GM21619 (cell line): ENCODE data around the gene AK5.
"Not testable (repeated sequence)": the region's sequence is repeated elsewhere in the genome, so short reads cannot be mapped to it uniquely, and the experiment has no call there.

ENCODE experiments used
- ATAC-seq: cut with Tn5 transposase; IDR thresholded peaks from one replicate; pipeline ENCODE4 v1.9.1; 2021; ENCODE audit not compliant: unreplicated experiment

AK5 gene

DNA sequence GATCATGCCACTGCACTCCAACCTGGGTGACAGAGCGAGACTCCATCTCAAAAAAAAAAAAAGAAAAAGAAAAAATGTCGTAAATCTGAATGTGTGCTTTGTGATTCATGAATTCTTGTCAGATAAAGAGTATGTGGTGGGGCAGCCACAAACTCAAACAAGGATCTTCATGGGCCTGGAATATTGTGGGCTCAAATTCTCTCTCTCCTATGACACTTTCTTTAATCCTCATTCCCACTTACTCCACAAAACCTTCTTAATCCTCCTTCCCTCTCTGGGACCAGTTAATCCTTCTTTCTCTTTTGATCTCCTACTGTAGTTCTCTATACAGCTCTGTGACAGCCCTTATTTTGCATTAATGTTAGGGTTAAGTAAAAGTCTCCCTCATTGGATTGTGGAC lies 112.3 kb downstream of the AK5 start:
- no peak for ATAC-seq

DNA sequence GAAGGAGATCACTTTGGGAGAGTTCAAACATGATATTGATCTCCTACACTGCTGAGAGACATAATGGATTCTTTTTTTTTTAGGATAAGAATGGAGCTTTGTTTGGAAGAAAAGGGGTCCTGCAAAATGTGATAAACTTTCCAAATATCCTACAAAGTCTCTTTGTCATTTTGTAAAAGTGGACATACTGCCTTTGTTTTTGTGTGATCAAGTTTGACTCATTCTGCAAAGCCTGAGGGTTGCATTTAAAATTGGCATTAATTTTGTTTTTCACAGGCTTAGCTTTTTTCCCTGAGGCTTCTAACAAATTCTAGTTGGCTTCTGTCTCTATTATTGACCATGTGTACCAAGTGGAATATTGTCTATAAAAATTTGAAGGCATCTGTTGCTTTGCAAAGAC lies 113.2 kb downstream of the AK5 start:
- no peak for ATAC-seq

DNA sequence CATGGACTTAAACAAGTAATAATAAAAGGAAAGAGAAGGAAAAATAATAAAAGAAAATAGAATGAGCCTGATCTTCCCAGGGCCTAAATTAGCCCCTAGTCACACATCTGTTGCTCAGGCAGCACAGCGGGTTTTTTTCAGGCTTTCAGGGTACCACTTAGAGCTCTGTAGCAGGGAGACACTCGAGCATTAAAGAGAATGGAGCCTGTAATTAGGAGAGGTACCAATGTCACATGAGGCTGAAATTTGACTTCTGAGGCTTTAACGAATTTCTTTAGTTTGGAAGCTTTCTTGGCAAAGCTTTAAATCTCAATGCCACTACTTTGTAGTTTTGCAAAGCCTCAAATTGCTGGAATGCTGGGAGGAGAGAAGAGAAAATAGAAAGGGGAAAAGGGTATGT lies 116.3 kb downstream of the AK5 start:
- no peak for ATAC-seq

DNA sequence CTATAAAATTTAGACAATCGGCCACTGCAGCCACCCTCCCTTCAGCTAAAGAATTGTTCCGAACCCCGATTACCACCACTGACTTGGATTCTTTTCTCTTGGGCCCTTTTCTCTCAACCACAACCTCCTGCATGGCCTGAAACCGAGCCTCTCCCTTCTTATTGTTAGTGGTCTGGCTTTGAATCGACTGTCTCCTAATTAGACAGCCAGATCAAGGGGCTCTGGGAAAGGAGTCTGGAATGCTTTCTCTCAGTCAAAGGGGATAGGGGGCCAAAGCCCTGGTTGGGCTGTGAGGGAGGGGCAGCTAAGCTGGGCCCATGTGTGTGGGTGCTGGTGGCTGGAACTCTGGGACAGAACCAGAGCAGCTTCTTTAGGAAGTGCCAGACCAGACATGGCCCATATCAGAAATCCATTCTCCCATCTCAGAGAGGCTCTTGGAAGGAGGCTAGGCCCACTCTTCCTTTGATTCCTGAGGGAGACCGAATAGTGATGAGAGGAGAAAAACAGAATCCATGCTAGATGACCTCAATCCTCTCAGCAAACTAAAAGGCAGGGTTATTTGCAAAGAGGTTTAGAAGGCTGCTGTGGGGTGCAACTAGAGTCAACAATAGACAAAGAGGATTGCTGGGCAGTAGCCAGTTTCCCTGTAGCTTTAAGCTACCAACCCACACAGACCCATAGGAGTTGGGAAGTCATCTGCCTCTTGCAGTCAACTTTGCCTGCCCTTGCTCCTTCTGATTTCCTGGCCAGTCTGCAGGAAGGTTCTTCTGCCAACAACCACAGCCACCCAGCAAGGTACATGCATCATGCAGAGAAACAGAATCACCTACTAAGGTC lies 117.6 kb downstream of the AK5 start:
- no peak for ATAC-seq

DNA sequence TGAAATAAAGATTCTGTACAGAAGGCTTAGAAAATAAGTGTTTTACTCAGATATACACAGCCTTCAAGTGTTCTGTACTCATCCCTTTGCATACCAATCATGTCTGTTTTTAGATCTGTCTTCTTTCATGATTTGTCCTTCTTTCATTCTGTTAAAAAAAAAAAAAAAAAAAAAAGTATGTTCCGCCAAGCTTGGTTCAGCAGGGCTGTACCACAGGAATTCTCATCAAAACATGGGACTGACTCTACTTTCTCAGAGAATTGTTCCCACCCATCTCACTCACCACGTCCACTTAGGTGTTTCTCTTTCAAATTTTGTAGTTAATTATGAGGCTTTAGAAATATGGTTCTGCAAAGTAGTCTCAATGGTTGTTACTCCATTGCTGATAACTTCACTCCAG lies 119.0 kb downstream of the AK5 start:
- no peak for ATAC-seq

DNA sequence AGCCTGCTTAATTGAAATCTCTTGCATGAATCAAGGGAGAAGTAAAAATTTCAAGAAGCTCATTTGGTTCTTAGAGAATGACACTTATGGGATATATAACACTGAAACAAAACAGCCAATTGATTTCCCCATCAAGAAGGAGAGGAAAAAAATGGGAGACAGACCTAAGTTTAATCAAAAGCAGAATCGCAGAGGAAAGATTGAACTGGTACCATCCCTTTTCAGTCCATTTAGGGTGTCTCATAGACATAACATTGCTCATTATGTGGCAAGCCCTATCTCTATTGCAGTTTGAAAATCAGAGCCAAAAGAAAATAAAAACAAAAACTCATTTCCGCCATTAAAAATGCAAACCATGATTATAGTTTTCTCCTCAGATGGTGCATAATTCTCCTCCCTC lies 119.6 kb downstream of the AK5 start:
- no peak for ATAC-seq

DNA sequence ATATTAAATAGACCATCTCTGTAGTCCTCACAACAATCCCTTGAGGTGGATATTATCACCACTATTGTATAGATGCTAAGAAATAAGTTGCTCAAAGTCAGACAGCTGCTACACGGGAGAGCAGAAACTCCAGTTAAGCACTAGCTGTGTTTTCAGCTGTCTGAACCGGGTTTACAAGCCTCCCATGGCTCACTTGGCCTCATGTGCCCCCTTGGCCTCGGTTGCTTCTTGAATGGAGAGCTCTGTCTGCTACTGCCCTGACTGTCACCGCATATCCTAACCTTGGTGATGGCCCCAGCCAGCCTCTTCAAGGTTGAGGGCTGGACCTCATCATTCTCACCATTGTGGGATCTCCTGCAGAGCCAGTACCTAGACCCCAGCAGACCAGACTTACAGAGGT lies 123.4 kb downstream of the AK5 start:
- no peak for ATAC-seq

DNA sequence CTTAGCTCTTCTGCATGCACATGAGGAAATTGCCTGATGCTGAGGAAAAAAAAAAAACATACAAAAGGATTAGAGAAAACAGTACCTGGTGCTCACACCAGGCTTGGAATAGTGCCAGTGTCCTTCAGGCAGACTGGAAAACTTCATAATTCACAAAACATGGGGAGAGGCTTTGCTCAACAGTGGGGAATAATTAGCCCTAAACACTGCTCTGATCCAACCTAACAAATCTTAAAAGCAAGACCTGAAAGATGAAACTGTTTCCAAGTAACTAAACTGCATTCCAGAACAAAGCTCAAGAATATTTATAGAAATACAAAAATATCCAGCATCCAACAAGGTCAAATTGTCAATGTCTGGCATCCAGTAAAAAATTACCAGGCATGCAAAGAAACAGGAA lies 124.8 kb downstream of the AK5 start:
- no peak for ATAC-seq

DNA sequence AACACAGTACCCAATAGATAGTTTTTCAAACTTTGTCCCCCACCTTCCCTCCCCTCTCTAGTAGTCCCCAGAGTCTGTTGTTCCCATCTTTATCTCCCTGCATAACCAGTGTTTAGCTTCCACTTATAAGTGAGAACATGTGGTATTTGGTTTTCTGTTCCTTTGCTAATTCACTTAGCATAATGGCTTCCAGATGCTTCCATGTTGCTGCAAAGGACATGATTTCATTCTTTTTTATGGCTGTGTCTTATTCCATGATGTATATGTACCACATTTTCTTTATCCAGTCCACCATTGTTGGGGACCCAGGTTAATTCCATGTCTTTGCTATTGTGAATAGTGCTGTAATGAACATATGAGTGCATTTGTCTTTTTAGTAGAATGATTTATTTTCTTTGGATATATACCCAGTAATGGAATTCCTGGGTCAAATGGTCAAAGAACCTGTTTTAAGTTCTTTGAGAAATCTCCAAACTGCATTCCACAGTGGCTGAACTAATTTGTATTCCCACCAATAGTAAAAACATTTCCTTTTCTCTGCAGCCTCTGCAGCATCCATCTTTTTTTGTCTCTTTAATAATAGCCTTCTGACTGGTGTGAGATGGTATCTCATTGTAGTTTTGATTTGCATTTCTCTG lies 126.0 kb downstream of the AK5 start:
- ATAC-seq: no peak

DNA sequence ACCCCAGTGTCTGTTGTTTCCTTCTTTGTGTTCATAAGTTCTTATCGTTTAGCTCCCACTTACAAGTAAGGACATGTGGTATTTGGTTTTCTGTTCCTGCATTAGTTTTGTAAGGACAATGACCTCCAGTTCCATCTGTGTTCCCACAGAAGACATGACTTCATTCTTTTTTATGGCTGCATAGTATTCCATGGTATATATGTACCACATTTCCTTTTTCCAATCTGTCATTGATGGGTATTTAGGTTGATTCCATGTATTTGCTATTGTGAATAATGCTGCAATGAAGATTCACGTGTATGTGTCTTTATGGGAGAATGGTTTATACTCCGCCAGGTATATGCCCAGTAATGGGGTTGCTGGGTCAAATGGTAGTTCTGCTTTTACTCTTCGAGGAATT lies 127.1 kb downstream of the AK5 start:
- not testable (repeated sequence) for ATAC-seq

DNA sequence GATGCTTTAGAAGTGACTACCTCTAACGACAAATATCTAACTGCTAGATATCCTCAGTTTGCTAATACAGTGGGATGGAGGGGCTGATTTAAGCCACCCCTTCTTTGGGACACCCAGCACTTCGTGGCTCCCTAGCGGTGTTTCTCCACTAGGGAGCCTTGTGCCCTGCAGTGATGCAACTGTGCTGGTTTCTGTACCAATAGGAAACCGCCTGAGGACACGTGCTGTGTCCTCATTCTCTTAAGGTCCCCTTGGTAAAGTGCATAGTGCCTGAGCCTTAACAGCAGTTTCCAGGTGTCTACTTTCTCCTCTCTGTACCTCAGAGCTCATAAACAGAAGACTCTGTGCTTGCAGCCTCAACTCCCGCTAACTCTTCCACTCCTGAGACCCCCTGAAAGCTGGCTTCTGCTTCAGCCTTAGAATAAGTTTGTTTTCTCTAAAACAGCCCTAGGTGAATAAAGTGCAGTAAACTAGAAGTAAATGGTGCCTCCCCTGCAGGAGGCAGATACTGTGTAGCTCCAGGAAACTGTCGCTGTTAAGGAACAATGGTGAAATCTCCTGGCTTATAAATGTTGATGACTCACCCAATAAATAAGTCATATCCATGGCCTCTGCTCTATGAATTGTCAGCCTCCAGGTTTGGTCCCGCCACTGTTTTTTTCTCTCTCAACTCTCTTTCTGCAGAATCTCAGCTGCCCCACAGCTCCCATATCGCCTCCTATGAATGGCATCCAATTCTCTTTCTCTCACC lies 130.4 kb downstream of the AK5 start:
- ATAC-seq: no peak

DNA sequence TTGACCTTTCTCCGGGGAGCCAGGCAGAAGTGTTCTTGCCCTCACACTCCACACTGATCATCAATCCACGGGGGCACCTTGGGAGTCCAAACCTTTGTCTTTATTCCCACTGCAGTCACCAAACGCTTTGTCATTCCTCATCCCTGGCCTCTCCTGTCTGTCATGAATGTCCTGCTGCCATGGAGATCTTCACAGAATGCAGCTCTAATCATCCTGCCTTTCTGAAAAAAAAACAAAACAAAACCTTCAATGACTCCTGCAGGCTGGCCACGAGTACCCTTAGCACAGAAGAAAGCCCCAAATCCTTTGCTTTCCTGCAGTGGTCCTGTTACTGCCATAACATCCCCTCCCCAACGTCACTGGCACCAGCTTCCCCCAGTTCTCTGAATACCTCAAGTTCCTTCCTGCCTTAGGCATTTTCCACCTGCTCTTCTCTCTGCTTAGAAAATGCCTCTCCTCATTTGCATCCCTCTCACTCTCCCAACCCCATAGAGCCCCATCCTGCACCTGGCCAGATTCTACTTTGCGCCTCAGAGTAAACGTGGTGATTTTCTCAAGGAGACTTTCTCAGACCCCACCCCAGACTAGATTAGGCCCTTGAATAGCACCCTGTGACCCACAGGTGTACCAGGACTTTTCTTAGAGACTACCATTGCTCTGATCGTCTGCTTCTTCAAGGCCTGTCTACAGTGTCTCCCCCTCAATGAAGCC lies 131.2 kb downstream of the AK5 start:
- ATAC-seq: peak; percentile 45

DNA sequence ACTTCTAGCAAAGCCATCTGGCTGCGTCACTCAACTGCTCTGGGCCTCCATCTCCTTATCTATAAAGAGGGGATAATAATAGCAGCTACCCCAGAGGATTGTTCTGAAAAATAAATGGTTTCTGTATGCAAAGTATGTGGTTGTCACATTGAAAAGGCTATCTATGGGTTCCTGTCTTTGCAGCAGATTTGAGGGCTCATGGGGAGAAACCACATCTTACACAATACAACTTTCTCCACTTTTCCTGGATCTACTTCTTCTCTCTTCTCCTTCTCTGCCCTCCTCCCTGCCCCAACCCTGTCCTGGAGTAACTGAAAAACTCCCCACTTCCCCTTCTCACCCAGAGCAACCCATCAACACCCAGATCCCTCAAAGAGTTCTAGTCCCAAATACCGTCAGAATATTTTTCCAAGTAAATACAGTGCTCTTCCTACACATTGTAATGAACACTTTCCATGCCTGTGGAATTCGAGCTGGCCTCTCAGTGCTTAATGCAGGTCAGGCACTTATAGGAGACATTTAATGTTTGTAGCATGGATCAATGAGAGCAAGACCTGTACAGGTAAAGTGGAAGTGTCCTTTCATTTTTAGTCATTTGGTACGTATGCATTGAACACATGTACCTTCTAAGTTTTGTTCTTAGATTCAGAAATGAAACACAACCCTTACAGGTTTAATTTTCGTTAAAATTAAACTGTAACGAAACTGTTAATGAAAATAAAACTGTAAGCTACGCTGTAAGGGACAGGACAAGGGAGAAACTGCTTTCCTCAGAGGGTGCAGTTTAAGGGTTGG lies 131.9 kb downstream of the AK5 start:
- peak; percentile 87 for ATAC-seq

DNA sequence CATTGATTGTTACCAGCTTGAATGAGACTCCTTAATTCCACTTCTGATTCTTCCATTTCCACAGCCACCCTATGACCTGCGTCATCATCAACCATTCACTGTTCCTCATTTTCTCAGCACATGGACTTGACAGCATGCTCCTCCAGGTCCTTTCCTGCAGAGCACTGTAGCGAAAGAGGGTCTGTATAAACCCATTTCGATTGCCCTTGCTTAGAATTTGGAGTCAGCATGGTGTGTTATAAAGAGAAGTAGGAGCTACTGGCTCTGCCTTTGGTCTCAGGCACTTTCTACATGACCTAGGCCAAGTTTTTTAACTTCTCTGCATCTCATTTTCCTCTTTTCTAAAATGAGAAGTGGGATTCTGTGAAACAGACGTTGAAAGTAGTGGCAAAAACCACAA lies 133.8 kb downstream of the AK5 start:
- ATAC-seq: no peak

DNA sequence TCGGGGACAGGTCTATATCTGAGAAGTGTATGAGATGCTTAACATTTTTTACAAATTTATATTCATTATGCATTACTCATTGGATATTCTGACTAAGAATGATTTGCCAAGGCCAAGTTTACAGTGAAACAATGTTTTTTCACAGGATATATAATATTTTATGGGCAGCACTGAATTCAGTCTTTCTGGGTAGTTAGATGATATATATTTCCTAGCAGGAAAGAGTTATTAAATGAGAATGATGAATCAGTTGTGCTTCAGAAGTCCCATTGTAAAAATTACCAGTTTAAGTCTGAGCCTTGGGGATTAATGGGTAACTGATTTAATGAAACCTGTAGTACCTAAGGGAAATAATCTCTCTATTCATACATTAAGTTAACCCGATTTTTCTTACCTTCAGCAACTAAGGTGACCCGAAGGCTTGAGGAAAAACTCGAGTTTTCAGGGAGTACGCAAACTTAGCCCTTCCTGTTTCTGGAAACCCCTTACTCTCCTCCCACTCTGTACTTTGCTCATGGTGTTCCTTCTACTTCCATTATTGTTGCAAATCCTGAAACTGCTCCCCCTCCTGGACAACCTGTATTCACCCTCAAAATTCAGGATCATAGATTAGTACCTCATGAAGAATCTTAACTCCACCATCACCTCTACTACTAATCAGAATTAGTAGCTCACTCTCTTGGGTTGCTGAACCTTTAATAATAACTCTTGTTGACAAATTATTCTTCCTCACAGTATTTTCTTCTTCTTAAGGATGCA lies 135.1 kb downstream of the AK5 start:
- ATAC-seq: no peak

DNA sequence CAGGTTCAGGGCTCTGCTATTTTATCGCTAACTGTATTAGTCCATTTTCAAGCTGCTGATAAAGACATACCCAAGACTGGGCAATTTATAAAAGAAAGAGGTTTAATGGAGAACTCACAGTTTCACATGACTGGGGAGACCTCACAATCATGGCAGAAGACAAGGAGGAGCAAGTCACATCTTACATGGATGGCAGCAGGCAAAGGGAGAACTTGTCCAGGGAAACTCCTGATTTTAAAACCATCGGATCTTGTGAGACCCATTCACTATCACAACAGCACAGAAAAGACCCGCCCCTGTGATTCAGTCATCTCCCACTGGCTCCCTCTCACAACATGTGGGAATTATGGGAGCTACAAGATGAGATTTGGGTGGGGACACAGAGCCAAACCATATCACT lies 136.2 kb downstream of the AK5 start:
- not testable (repeated sequence) for ATAC-seq

DNA sequence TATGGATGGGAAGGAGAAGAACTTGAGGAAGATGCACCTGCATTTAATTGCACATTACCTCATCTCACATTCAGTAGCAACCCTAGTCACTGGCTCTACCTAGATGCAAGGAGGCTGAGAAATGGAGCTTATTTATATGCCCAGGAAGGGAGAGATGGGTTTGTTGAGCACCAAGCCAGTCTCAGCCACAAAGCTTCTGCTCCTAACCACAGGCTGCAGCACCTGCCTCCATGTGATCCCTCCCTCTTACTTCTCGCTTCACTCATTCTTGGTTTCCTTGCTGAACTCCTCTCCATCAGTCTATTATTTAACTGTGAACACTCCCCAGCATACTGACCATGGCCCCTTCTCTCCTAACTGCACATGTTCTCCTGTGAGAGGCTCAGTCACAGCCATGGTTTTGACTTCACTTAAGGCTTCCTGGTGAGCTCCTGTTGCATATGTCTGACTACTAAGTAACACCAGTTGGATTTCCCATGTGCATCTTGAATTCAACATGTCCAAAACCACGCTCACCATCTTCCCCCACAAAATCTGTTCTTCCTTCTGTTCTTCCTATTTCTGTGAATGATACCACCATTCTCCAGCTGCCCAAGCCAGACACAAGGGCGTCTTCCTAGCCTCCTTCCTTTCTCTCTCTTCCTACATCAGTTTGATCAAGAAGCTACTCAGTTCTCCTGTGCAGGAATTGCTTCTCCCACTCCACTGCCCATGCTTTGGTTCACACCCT lies 139.8 kb downstream of the AK5 start:
- ATAC-seq: peak; percentile 71

DNA sequence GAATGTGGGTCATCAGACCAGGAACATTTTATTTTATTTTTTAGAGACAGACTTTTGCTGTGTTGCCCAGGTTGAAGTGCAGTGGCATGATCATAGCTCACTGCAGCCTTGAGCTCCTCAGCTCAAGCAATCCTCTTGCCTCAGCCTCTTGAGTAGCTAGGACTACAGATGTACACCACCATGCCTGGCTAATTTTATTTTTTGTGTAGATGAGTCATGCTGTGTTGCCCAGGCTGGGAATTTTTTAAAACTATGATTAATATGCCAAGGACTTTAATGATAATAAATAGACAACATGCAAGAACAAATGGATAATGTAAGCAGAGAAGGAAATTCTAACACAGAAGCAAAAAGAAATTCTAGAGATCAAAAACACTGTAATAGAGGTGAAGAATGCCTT lies 142.4 kb downstream of the AK5 start:
- ATAC-seq: no peak

DNA sequence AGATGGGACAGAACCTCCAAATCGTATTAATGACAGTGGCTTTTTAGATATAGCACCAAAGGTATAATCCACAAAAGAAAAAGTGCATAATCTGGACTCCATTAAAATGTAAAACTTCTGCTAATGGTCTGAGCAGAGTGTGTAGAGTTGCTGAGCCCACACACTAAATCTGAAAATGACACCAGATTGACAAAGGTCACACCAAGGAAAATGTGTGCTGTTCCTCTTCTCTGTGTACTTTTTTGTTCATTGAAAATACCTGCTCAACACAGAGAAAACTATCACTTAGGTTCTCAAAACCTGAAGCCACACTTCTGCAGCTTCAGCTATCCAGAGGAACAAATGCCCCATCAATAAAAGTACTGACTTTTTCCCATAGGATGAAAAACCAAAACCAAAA lies 146.2 kb downstream of the AK5 start:
- no peak for ATAC-seq
